GM19099 (cell line): ENCODE measurements around the gene HLA-DMB.

ENCODE experiments used
- POLR2A ChIP-seq: IDR thresholded peaks from 3 replicates; pipeline ENCODE4 v1.6.1; 2011; ENCODE audit warnings: low read depth; ENCODE audit not compliant: insufficient read length; ENCODE audit errors: extremely low read depth

Gene HLA-DMB

DNA sequence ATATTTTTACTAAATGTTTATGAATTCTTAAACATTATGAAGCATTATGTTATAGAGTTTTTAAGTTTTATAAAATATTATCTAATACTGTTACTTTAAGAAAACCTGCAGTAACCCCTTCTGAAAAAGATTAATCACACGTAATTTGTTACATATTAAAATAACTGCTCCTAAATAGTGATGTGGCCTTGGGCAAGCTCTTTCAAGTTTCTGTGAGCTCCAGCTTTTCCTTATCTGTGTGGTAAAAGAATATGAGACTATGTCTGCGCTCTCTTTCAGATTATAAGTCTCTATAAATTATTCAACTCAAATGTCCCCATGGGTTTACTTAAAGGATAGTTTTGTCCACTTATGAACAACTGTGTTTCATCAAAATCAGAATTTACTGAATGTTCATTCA, 31.9 kb downstream of the HLA-DMB start:
- TF ChIP-seq POLR2A: no peak

DNA sequence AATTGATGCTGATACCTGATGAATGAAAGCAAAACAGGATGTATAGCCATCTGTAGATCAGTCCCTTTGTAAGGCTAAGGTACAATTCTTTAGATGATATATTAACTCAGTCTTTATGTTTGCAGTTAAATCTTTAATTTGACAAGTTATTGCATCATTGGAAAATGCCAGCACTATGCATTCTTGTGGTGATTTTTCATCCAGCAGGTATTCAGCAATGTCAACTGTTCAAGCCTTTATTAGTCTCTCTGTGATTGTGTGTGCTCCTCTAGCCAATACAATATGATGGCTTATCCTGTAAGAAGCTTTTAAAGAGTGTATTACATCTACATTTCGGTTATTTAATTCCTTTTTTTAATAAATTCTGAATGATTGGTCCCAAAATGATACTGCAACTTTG, 34.3 kb downstream of the HLA-DMB start:
- TF ChIP-seq POLR2A: no peak

DNA sequence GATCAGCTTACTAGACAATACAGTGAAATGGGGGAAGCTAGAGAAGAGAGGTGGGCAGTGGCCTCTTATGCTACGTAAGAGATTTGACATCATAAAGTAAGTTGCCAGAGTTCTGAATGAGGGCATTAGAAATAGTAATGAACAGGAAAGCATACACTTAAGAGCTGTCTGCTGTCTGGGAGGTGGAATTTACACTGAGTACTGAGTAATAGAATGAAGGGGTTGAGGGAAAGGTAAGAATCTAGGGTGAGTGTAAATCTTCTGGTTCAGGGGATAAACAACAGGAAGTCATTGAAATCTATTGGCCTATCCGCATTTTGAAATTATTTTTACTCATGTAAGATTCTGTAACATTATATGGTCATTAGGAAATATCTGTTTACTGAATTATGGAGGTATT, 35.8 kb downstream of the HLA-DMB start:
- TF ChIP-seq POLR2A: no peak

GRCh38 chr6:32903952-32904351, 36.9 kb downstream of the HLA-DMB start:
- no peak for TF ChIP-seq POLR2A

DNA sequence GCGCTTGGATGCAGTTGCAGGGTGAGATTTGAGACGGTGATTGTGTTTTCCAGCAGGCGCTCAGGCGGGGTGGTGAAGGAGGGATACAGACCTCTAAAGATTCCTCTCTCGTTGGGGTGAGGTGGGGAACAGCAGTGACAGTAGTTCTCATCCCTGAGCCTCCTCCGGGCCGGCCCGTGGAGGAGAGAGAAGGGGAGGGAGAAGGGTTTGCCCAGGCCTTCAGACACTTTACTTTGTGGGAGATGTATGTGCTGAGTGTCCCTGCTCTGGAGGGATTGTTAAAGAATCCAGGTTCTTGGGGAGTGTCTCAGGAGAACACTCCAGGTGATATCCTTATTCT, 45.9 kb downstream of the HLA-DMB start:
- TF ChIP-seq POLR2A: no peak

DNA sequence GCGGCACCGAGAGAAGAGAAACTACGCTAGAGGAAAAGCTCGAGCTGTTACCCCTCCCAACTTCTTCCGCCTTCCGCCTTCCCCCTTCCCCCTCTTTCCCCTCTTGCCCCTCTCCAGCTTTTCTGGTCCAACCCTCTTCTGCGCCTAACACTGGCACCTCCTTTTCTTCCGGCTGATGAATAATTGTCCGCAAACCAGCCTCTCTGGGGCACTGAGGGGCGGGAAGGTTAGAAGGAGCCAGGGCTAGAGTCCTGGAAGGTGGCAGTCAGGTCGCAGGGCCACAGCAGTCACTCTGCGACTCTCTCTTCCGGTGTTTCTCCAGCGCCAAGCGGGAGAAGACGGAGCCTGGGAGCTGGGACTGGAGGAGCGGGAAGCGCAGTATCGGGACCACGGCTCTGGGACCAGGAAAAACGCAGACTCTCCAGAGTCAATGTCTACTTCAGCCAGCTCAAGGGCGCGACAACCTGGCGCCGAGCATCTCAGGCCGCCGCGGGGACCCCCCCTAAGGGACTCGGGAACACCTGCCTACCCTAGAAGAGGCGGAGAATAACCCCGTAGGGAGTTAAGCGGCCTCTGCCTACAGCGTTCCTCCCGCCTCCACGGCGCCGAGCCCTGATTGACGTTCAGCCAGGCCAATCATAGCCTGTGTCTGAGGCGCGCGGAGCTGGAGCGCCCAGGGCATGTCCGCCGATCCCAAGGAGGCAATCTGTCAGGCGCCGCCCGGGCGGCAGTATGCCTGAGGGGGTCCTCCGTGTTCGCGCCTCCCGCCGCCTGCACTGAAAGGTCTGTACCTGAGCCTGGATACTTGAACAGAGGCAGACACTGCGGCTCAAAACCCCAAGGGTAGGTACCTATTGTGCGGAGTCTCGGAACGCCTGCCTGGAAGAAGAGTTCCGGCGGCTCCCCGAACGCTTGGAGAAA, 46.5 kb downstream of the HLA-DMB start:
- peak; percentile 82 for TF ChIP-seq POLR2A

DNA sequence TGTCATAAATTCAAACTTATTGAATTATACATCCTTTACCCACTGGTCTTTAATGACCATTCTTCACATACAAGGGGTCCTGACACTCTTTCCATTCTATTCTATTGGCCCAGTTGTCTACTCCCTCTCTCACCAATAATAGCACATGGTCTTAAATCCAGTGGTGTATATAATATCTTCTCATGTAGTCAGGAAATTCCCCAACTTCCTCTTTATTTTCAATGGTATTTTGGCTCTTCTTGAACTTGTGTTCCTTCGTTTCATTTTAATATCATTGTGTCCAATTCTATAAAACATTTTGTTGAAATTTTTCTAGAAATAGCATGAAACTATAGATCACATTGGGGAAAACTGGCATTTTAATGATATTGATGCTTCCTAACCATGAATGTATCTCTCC, 50.0 kb downstream of the HLA-DMB start:
- no peak for TF ChIP-seq POLR2A

GRCh38 chr6:32889533-32889932, 51.3 kb downstream of the HLA-DMB start:
- no peak for TF ChIP-seq POLR2A

GRCh38 chr6:32888576-32888975, 52.3 kb downstream of the HLA-DMB start:
- no peak for TF ChIP-seq POLR2A

DNA sequence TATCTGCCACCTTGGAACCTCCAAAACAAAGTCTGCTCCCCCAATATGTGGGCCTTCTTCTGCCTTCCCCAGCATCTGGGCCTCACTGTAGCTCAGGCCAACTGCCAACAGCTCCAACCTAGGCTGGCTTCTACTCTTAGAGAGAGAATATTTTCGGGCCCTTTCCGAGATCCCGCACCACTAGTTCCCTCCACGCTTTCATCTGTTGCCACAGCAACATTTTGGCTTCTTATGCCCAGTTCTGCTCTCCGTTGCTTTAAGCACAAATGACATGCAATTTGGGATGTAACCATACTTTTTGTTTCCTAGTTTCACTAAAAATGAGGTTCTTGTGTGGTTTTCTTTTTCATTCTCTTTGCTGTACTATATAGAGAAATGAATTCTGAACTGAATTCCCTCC, 53.2 kb downstream of the HLA-DMB start:
- no peak for TF ChIP-seq POLR2A

- TF ChIP-seq POLR2A: no peak
These were observed 54.0 kb downstream of the HLA-DMB start for GRCh38 chr6:32886681-32887383.

DNA sequence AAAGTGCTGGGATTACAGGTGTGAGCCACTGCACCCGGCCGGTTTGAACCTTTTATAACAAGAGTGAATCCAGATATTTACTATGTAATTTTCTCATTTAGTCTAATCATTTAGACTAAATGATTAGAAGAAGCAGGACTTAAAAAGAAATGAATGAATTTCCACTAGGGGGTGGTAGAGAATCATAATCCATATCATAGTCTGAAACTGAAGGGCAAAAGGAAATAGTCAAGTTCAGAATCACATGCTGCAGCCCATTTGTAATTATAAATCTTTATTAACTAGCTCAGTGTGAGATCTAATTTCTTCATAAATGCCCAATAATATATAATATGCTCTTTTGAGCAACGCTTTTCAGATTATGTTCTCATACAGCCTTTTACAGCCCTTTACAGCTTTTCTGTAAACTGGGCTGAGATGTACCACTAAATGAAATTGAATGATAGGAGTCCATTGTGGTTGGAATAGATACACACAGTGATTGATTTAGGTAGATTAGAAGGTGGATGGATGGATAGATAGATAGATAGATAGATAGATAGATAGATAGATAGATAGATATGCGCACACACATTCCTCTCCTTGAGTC, 55.0 kb downstream of the HLA-DMB start:
- TF ChIP-seq POLR2A: no peak
